GM19395 (cell line): ENCODE results near the gene MT1G.
"Not testable (repeated sequence)": the region's sequence is repeated elsewhere in the genome, so short reads cannot be mapped to it uniquely, and the experiment has no call there.

Experiments used
- ATAC-seq: cut with Tn5 transposase; IDR thresholded peaks from one replicate; pipeline ENCODE4 v1.9.1; 2021; ENCODE audit warnings: mild to moderate bottlenecking, moderate library complexity; ENCODE audit not compliant: unreplicated experiment

The MT1G gene

DNA sequence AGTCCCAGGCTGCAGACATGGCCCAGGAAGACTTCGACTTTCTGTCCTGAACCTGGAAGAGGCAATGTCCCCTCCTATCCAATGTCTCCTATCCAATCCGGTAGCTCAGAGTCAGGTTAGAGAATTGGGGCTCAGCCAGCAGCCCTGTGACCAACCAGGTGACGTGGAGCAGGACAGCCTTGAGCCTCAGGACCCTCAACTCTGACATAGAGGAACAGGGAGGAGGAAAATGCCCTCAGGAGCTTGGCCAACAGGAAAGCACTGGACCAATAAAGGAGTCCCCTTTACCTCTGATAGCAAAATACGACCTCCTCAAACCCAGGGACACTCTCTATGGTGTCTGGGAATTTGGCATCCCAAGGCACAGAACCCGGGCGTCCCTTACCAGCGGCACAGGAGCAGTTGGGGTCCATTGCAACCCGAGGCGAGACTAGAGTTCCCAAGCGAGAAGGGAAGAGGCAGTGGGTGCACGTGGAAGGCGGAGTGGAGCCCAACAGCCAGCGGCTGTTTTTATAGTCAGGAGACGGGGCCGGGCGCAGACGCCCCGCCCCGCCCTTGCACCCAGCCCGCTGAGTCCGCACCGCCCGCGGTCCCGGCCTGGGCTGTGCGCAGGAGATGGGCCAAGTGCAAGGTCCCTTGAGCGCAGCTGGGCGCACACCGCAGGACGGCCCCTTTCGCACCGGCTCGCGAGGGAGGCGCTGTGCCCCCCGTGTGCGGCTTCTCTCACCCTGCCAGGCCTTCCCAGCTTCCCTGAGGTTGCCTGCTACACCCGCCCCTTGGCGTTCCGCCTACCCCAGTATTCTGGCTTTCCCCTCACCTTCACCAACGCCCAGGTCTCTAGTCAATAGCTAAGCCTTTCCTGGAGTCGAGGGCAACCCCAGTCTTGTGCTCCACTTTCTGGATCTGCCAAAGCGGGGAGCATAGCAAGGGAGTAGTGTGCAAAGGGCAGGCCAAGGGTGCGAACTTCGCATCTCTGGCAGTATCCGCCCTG, at the start of gene MT1G:
TSS of gene MT1G (minus strand) at position 485 of the 991 bp plus-strand sequence. CDS start at position 413, 72 bp downstream.
- no peak for ATAC-seq

GRCh38 chr16:56717532-56717931, 49.7 kb upstream of the MT1G start:
- ATAC-seq, result not testable (repeated sequence)

DNA sequence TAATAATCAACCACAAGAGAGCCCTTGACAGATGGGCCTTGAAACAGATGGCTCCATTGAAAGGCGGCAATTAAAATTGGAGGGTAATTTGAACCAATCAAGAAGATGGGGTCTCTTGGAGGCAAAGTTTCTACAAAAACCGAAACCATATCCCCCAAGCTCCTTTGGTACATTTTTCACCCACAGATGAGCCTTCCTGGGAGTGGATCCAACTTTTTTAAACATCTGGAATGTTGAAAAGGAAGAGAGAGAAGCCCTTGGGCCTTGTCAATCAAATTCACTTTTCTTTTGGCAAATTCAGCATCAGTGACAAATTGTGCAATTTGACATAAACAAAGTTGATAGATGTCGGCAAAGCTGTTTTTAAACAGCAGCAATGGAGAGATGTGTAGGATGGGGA, 48.9 kb upstream of the MT1G start:
- ATAC-seq, result no peak

DNA sequence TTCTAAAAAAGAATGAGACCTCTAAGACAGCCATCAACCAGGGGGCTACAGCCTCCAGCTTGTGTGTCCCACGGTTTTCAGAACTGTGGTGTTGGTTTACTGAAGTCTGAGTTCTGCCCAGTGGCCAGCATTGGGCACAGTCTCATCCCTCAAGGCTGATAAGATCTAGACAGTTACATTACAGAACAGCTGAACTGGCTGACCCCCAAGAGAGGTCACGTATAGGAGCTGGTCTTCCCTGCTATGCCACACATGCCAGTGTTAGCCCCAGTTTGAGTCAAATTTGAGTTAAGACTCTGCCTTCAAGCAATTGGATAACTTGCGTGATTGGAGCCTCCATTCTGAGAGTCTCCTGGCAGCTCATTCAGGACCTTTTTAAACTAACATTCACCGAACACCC, 47.3 kb upstream of the MT1G start:
- no peak for ATAC-seq

- no peak for ATAC-seq
Observed at GRCh38 chr16:56713794-56714193, 45.9 kb upstream of the MT1G start.

DNA sequence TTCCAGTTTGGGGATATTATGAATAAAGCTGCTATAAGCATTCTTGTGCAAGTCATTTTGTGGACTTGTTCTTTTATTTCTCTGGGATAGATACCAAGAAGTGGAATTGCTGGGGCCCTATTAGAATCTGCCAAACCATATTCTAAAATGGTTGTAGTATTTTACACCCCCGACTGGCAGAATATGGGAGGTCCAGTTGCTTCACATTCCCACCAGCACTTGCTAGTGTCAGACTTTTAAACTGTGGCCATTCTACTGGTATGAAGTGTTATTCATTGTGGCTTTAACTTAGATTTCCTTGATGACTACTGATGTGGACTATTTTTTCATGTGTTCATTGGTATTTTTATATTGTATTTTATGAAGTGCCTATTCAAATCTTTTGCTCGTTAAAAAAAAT, 44.0 kb upstream of the MT1G start:
- ATAC-seq, result no peak

DNA sequence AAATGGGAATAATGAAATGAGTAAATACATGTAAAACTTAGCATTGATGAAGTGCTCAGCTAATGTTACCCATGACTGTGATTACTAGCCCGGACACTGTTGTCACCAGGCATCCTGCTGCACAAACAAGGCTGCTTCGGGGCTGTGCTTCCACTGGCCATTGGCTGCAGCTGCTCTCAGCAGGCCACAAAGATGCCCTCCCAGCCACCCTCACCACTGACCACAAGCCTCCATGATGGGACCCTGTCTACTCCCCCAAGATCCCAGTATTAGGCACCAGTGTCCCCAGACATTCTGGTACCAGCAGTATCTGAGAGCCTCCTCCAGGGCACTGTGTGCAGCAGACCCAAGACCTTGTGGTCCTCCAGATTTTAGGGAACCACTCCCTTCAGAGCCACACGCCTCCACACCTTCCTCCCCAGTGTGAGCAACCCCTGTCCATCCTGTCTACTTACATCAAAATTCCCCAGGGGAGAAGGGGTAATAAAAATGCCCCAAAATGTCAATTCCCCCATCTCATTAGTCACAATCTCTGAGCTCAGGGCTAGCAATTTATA, 42.4 kb upstream of the MT1G start:
- no peak for ATAC-seq

DNA sequence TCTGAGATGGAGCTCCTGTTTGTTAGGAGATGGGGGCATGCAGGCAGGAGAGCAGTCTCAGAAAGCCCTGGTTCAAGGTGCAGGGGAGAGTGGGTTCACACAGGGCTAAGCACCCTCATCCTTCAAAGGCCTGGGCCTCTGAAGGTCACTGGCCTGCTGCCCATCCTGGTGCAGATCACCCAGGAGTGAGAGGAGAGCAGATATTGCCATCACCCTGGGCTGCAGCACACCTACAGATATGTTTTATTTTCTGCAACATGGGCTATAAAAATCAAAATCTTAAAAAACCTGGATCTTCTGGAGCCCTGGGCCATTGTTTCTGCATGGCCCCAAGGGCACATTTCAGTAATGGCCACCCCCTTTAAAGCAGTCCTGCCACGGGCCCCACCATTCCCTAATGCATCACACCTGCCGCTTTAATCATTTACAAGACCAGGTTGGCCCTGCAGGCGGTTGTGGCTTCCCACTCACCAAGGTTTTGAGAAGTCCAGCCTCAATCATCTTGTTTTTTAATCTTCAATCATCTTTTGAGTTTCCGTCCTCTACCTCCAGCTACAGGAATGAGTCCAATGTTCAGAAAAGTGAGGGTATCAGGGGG, 41.7 kb upstream of the MT1G start:
- ATAC-seq, result no peak

- ATAC-seq, result no peak
Observed at GRCh38 chr16:56708525-56709442, 40.9 kb upstream of the MT1G start.

GRCh38 chr16:56702836-56703235, 35.0 kb upstream of the MT1G start:
- ATAC-seq, result no peak

DNA sequence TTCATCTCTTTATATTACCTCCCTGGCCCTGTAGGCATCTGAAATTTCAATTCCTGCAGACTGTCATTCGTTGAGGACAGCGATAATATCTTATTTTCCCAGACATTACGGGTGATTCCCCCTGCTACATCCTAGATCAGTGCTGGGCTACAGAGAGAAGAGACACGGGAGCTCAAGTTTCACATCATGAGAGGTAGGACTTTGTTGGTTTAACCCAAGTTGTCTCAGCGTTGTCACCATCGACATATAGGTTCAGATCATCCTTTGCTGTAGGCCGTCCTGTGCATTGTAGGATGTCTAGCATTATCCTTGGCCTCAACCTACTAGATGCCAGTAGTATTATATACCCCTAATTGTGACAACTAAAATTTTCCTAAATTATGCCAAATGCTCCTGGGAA, 33.7 kb upstream of the MT1G start:
- no peak for ATAC-seq

DNA sequence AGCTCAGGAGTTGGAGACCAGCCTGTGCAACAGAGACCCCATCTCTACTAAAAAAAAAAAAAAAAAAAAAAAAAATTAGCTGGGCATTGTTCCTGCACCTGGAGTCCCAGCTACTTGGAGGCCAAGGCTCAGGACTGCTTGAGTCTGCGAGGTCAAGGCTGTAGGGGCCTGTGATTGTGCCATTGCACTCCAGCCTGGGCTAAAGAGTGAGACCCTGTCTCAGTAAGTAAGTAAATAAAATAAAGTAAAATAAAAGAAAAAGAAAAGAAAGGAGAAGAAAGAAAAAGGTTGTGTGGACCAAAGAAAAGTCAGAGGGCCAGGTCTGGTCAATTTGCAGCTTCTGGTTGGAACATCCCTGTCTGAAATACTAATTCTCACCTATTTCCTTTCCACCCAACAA, 32.8 kb upstream of the MT1G start:
- no peak for ATAC-seq

DNA sequence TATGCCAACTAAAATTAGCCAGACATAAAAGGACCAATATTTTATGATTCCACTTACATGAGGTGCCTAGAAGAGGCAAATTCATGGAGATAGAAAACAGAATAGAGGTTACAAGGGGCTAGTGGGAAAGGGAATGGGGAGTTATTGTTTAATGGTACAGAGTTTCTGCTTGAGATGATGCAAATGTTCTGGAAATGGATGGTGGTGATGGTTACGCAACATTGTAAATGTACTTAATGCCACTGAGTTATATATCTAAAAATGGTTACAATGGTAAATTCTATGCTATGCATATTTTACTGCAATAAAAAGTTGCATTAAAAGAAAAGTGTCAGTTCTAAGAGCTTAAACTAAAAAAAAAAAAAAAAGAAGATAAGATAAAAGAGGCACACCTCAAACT, 32.3 kb upstream of the MT1G start:
- no peak for ATAC-seq

DNA sequence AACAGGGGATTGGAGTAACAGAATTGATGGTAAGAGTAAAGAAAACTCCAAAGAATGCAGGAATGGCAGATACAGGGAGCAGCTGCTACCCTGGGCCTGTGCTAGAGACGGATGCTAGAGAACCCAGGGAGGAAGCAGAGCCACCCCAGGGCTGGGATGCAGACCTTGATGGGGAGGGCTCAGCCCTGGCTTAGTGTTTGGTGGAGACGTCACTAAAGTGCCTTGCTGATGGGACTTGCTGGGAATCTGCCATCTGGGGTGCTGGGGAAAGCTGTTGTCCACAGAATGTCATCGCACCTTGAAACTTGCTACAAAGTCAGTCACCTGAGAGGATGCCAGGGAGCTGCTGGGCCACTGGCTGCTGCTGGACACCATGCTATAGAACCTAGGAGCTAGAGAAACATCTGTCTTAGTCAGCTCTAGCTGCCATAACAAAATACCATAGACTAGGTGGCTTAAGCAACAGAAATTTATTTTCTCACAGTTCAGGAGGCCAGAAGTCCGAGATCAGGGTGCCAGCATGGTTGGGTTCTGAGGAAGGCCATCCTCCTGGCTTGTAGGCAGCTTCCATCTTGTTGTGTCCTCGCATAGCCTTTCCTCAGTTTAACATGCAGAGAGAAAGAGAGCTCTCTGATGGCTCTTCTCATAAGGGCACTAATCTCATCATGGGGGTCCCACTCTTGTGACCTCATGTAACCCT, 29.7 kb upstream of the MT1G start:
- no peak for ATAC-seq

DNA sequence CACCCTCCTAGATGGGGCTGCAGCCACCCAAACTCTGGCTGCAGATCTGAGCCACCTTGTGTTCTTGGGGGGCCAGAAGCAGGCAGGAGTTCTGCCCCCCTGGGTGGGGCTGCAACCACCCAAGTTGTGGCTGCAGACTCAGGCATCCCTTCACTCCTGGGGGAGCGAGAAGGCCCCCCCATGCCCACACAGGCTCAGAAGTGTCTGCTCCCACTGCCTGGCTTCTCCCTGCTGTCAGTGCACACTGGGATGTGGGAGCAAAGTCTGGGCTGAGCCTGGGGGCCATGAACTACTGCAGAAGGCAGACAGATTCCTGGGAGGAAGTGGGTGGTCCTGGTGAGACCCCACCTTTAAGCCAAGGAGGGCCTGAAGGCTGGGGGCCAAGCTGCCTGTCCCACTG, 27.4 kb upstream of the MT1G start:
- ATAC-seq, result no peak

GRCh38 chr16:56691885-56692284, 24.0 kb upstream of the MT1G start:
- ATAC-seq, result no peak

DNA sequence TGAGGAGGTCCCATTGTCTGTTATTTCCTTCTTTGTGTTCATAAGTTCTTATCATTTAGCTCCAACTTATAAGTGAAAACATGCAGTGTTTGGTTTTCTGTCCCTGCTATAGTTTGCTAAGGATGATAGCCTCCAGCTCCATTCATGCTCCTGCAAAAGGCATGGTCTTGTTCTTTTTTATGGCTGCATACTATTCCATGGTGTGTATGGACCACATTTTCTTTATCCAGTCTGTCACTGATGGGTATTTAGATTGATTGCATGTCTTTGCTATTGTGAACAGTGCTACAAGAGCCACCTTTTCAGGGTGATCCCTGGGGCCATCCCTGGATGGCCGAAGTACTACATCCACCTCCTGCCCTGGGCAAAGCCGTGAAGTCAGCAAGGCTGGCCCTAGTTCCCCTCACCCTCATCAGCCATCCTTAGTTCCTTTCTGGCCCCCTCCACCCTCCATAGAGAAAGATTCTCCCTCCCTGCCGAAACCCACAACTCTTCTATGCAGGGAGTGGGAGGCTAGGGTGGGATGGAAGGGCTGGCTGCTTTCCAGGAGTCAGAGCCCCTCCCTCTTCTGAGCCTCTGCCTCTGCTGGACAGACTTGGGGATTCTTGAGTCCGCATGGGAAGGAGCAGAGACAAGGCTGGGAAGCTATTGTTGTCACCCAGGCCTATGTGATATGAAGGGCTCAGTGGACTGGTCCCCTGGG, 22.7 kb upstream of the MT1G start:
- ATAC-seq, result no peak

DNA sequence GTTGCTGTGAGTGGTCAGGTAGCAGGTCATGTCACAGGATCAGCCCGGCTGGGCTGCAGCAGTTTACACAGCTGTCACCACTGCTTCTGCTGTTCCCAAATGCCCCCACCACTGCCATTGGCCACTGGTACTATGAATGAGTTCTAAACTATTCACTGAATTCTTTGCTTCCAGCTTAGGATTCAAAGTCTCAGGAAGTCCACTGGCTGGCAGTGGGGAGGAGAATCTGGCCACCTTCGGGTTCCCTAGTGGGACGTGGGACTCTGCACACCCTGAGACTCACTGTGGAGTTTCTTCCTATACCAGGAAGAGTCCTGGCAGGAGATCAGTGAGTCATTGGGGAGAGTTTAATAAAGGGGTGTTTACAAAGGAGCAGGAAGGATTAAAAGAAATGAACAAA, 21.3 kb upstream of the MT1G start:
- ATAC-seq, result no peak

DNA sequence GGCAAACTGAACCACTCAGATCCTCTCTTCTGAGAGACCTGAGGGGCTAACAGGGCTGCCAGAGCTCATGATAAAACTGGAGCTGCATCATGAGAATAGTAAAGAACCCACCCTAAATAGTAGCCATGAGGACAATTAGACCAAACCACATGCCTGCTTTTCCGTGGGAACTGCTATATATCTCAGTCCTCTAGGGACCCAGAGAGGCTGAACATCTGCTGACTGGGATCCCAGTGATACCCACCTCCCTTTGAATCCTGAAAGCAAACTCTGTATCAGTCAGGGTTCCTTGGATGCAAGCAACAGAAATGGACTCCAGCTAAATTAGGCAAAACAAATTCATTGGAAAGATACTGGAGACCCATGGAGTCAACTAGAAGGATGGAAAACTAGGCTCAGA, 20.9 kb upstream of the MT1G start:
- no peak for ATAC-seq

- no peak for ATAC-seq
Observed at GRCh38 chr16:56686758-56687157, 18.9 kb upstream of the MT1G start.
